GM18505 (cell line): ENCODE measurements around the gene FAM3D.
A peak's percentile ranks its signal among the peaks of the same experiment; 100 is the strongest.

ENCODE experiments used
- ATAC-seq: cut with Tn5 transposase; IDR thresholded peaks from one replicate; pipeline ENCODE4 v1.9.1; 2021; ENCODE audit not compliant: unreplicated experiment
- POLR2A ChIP-seq: IDR thresholded peaks from 4 replicates; pipeline ENCODE4 v1.6.1; 2011; ENCODE audit warnings: borderline replicate concordance; ENCODE audit not compliant: insufficient read depth, insufficient read length; ENCODE audit errors: extremely low read depth

Gene FAM3D

GRCh38 chr3:58656631-58657030, 9.9 kb downstream of the FAM3D start:
- no peak for TF ChIP-seq POLR2A
- no peak for ATAC-seq

GRCh38 chr3:58654466-58654865, 12.1 kb downstream of the FAM3D start:
- no peak for TF ChIP-seq POLR2A
- no peak for ATAC-seq

GRCh38 chr3:58652624-58653023, 13.9 kb downstream of the FAM3D start:
- no peak for ATAC-seq

DNA sequence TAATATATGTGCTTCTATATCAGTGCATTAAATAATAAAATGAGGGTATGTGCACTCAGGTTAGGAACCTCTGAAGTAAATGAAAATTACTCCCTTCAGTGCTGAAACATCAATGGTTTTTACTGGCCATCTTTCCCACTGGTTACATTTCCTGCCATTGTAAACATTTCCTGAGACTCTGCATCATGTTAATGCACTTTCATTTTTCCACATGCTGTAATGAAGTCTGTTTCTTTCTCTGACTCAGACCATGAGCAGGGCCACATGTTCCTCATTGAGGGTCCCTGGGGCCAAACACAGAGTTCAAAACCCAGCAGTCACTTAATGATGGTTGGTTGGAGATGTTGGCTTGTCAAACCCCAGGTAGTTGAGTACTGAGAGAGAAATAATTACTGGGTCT, 15.3 kb downstream of the FAM3D start:
- no peak for TF ChIP-seq POLR2A
- no peak for ATAC-seq

More at GRCh38 chr3:58652624-58653023, 13.9 kb downstream of the FAM3D start:
- no peak for TF ChIP-seq POLR2A

GRCh38 chr3:58647381-58648141, 19.0 kb downstream of the FAM3D start:
- no peak for ATAC-seq
- TF ChIP-seq POLR2A = no peak

GRCh38 chr3:58646503-58646902, 20.1 kb downstream of the FAM3D start:
- no peak for ATAC-seq
- TF ChIP-seq POLR2A = no peak

GRCh38 chr3:58645726-58646125, 20.8 kb downstream of the FAM3D start:
- no peak for TF ChIP-seq POLR2A
- no peak for ATAC-seq

DNA sequence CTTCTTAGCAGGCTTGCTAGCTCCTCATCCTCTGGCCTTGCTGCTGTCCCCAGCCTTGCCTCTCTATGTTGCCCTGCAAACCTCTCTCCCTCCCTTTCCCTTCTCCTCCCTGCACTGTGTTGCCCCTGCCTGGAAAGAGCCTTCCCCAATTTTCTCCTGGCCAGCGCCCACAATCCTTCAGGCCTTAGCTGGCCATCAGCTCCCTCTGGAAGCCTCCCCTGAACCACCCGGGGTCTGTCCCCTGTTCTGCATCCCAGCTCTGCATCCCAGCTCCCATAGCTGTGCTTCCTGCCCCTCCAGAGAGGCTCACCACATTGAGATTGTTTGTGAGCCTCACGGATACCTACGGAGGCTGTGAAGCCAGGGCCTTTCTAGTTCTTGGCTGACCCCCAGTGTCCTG, 23.7 kb downstream of the FAM3D start:
- ATAC-seq = no peak
- TF ChIP-seq POLR2A = no peak

DNA sequence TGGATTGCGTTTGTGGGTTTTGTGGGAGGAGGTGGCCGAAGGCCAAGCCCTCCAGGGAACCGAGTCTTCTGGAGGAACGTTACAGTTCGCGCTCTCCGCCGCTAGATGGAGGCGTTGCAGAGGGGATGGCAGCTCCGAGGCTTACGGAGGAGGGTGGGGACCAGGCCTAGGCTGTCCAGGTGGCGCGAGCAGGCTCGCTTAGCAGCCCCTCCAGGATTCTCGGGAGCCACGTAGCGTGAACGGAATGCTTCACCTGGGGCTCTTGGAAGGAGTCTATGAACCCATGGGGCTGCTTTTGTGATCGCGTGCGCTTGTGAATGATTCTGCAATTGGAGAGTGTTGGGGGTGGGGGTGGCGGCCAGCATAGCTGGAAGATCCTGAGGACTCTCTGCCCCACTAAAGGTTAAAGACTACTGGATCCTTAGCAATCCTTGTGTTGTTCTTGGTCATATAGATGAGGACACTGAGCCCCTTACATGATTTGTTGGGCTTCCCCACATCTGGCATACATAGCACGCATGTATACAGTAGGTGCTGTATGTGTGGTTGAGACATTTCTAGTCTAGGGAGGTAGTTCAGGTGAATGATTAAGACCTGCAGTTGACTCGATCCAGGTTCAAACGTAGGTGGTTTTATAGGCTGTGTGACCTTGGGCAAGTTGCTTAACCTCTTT, 25.7 kb downstream of the FAM3D start:
- peak; percentile 69 for ATAC-seq
- TF ChIP-seq POLR2A = no peak

- no peak for TF ChIP-seq POLR2A
- no peak for ATAC-seq
Observed at GRCh38 chr3:58639842-58640241, 26.7 kb downstream of the FAM3D start.

- no peak for ATAC-seq
- TF ChIP-seq POLR2A = no peak
Observed at GRCh38 chr3:58639001-58639400, 27.6 kb downstream of the FAM3D start.

- ATAC-seq = no peak
- TF ChIP-seq POLR2A = no peak
Observed at GRCh38 chr3:58638591-58638990, 28.0 kb downstream of the FAM3D start.

DNA sequence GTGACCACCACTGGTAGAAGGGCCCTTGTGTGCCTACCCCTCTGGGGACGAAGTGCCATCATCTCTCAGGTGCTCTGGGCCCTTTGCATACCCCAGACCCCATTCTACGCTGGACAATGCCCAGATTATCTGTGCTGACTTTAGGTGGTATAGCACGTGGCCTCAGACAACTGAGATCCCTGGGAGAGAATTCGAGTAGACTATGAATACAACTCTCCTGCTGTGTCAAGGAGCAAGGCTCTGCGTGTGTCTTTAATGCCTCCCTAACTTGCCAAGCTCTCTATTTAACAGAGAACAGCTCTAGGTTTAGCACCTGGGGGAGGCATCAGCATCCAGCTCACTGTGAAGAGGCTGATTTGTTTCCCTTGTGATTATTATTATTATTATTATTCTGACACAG, 29.1 kb downstream of the FAM3D start:
- ATAC-seq = no peak
- TF ChIP-seq POLR2A = no peak
